ENCODE results near the gene NAALADL2. TPM values are rescaled to one million over a fixed set of nuclear protein-coding genes. Genes with fewer than 3 reads are reported as not detected.
A peak's percentile ranks its signal among the peaks of the same experiment; 100 is the strongest.
"Not testable (repeated sequence)": the region's sequence is repeated elsewhere in the genome, so short reads cannot be mapped to it uniquely, and the experiment has no call there.

The NAALADL2 gene
- total RNA-seq, 4 donors from 2014 or later = 10.3 to 16.7 (median 10.9) TPM

- DNase-seq (ENCODE audit: low spot score in 2 of 2) = no peak
- Histone ChIP-seq H3K36me3 (no peaks in the 10 kb centered on the region), H3K27ac (no peak overlapping the region), H3K4me3 (no peak overlapping the region), H3K4me1 (peaks cover 0 to 5% (median 0%) of the 10 kb centered on the region in 4 donors), H3K27me3 (no peaks in the 10 kb centered on the region), H3K9me3 (peaks cover 0 to 7% (median 0%) of the 10 kb centered on the region in 4 donors)
- TF ChIP-seq EP300 (IDR thresholded peaks at IDR 0.05) (no peak), POLR2A (IDR thresholded peaks at IDR 0.05) (no peak)
Measured at GRCh38 chr3:175358935-175359334, 499.8 kb downstream of the NAALADL2 start.

- not testable (repeated sequence) for H3K4me3 ChIP-seq; H3K27me3 ChIP-seq; H3K9me3 ChIP-seq; H3K4me1 ChIP-seq; DNase-seq (ENCODE audit: low spot score in 2 of 2); H3K36me3 ChIP-seq
- WGBS, 2 donors = 28 to 29% methylated on average over 3 of the region's 3 CpGs
- H3K27ac ChIP-seq = peak overlapping the region in 1 of 4 donors; percentile 4
Measured at GRCh38 chr3:175370426-175370825, 511.3 kb downstream of the NAALADL2 start.

- not testable (repeated sequence) for H3K27me3 ChIP-seq; H3K4me1 ChIP-seq; H3K9me3 ChIP-seq; H3K36me3 ChIP-seq; H3K27ac ChIP-seq; H3K4me3 ChIP-seq; DNase-seq (ENCODE audit: low spot score in 2 of 2)
- WGBS, 2 donors = 97 to 98% methylated on average over 18 of the region's 18 CpGs
Measured at GRCh38 chr3:175371187-175371586, 512.1 kb downstream of the NAALADL2 start.

GRCh38 chr3:175374705-175375104 is 515.6 kb downstream of the NAALADL2 start:
- 97 to 100% methylated on average over 1 of the region's 1 CpG for WGBS, 2 donors
- Histone ChIP-seq H3K27me3 (no peaks in the 10 kb centered on the region), H3K4me3 (no peak overlapping the region), H3K9me3 (peaks cover 0 to 9% (median 0%) of the 10 kb centered on the region in 4 donors), H3K4me1 (no peaks in the 10 kb centered on the region), H3K36me3 (peaks cover 0 to 7% (median 0%) of the 10 kb centered on the region in 3 donors), H3K27ac (no peak overlapping the region)
- TF ChIP-seq CTCF (IDR thresholded peaks at IDR 0.05) = no peak
- DNase-seq (ENCODE audit: low spot score in 2 of 2) = no peak

GRCh38 chr3:175378348-175378747 is 519.2 kb downstream of the NAALADL2 start:
- peaks cover 0 to 9% (median 0%) of the 10 kb centered on the region in 4 donors for H3K9me3 ChIP-seq
- no peaks in the 10 kb centered on the region for H3K27me3 ChIP-seq
- H3K27ac ChIP-seq = no peak overlapping the region
- no peak overlapping the region for H3K4me3 ChIP-seq
- WGBS, 2 donors = 68 to 85% methylated on average over 2 of the region's 2 CpGs
- H3K4me1 ChIP-seq = no peaks in the 10 kb centered on the region
- H3K36me3 ChIP-seq = peaks cover 0 to 7% (median 0%) of the 10 kb centered on the region in 3 donors
- TF ChIP-seq POLR2A (IDR thresholded peaks at IDR 0.05) (no peak), CTCF (IDR thresholded peaks at IDR 0.05) (no peak), EP300 (IDR thresholded peaks at IDR 0.05) (no peak)
- DNase-seq (ENCODE audit: low spot score in 2 of 2) = no peak

- no peaks in the 10 kb centered on the region for H3K27me3 ChIP-seq
- no peak overlapping the region for H3K27ac ChIP-seq
- H3K4me1 ChIP-seq = peaks cover 0 to 7% (median 0%) of the 10 kb centered on the region in 4 donors
- 83 to 86% methylated on average over 4 of the region's 4 CpGs for WGBS, 2 donors
- DNase-seq (ENCODE audit: low spot score in 2 of 2) = no peak
- TF ChIP-seq CTCF (IDR thresholded peaks at IDR 0.05) = no peak
- no peak for TF ChIP-seq POLR2A (IDR thresholded peaks at IDR 0.05)
- TF ChIP-seq EP300 (IDR thresholded peaks at IDR 0.05) = no peak
- H3K36me3 ChIP-seq = peaks cover 0 to 7% (median 0%) of the 10 kb centered on the region in 3 donors
- peaks cover 0 to 9% (median 0%) of the 10 kb centered on the region in 4 donors for H3K9me3 ChIP-seq
- no peak overlapping the region for H3K4me3 ChIP-seq
Measured at GRCh38 chr3:175381685-175382084, 522.6 kb downstream of the NAALADL2 start.

GRCh38 chr3:175383371-175383770 is 524.2 kb downstream of the NAALADL2 start:
- Histone ChIP-seq H3K4me3 (no peak overlapping the region), H3K9me3 (no peaks in the 10 kb centered on the region), H3K27me3 (no peaks in the 10 kb centered on the region), H3K36me3 (no peaks in the 10 kb centered on the region), H3K27ac (peak overlapping the region in 1 of 4 donors; percentile 39), H3K4me1 (peaks cover 0 to 7% (median 0%) of the 10 kb centered on the region in 4 donors)
- no peak for DNase-seq (ENCODE audit: low spot score in 2 of 2)
- WGBS, 2 donors = 55 to 59% methylated on average over 1 of the region's 1 CpG
- TF ChIP-seq CTCF (IDR thresholded peaks at IDR 0.05) = no peak
- TF ChIP-seq POLR2A (IDR thresholded peaks at IDR 0.05) = no peak
- no peak for TF ChIP-seq EP300 (IDR thresholded peaks at IDR 0.05)
